HUDEP-2 (cell line): ENCODE data around the gene SH3RF1.

ENCODE experiments used
- DNase-seq, 76 experiments: peaks; one replicate each; lab custom pipeline; 2025; ENCODE audit not compliant: unreplicated experiment in 76 of 76; lab: John Stamatoyannopoulos, UW

The SH3RF1 gene

DNA sequence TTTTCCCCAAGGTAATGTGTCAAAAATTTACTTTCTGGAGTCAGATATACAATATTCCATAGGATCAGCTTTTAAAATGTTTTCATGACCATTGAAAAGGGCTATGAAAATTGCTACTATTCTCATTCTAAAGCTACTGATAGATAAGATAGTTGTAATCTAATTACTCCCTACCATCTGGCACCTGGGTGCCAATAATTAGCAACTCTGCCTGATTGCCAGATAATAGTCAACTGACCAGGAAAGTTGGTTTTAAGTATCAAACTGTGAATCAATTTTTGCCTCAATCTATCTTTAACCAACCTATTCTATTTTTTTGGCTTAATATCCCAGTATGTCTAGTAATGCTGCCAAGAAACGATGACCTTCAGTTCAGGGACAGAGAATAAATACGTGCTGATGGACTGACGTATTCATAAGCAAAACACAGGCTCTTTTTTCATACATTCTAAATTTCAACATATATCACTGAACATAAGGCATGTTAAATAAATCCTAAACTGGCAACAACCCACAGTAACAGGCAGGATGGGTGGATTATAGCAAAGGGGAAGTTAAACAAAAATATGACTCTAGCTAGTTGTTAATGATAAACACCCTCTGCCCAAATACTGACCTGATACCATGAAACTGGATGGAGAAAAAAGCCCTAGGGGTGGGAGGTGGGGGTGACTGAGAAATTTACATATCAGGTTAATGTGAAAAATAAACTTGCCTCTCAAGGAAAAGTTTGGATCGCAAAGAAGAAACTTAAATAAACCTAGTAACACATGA is 18.2 kb downstream of the SH3RF1 start:
- DNase-seq = no peak

DNA sequence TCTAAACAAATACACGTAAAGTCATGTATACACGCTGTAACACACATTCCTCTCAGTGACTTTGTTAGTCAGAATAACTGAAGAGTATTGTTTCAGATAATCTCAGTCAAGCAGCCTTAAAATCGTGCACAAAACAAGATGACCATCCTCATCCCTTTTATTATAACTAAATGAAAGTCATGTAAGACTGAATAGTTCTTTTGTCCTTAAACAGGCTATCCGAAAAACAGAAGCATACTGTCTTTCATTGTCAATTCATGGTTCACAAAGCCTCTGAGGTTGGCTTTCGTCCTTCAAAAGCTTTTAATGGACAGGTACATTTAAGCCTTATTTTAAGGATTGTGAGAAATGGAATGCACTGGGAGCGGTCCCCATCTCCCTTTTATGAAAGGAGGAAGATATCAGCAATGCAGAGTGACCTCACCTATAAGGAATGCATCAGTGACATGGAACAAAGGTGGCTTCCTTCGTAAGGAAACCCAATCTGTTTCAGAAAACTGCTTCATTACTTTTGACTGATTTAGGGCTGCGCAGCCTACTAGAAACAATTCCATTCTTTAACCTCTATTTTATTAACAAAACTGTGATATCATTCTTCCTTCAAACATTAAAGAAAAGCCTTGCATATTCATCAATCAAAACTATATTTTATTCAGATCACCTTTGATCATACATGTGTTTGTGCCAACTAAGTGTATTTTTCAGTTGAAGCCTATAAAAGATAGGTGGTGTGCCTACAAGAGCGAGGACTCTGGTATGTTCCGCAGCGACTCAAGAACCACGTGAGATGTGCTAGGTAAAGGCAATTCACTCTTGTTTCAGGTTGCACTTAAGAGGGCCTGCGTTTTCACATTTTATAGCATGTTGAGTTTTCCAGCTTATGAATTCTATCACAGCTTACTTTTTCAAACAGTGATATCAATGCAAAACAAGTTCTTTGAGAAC is 19.2 kb downstream of the SH3RF1 start:
- DNase-seq = no peak

DNA sequence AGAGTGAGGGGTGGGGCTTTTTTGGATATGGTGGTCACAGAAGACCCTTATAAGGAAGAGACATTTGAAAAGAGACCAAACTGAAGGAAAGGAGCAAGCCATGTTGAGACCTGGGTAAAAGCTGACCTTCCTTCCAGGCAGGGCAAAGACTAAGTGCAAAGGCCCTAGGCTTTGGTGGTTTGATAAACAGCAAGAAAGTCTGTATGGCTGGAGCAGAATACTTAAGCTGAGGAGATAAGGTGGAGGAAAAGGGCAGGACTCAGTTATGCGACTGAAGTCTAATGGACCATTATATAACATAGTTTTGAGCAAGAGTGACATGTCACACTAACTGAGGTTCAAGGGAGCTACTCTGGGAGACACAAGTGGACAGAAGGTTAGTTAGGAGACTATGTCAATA is 20.0 kb downstream of the SH3RF1 start:
- DNase-seq = no peak

DNA sequence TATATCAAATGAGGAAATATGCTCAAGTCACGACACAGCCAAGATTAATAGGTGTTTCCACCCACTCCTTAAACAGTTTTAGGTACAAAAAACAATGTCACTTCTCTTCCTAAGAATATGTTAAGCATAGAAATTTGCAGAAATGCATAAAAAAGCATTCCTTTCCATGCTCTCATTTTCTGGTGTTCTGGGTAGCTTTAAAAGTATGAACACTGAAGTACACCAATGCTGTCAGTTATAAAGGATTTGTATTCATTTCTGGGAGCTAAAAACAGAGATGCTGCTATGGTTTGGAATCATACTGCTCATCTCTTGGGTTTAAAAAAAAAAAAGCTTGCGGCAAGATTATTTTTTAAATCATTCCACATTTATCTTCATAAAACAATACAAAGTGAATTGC is 20.8 kb downstream of the SH3RF1 start:
- no peak for DNase-seq

DNA sequence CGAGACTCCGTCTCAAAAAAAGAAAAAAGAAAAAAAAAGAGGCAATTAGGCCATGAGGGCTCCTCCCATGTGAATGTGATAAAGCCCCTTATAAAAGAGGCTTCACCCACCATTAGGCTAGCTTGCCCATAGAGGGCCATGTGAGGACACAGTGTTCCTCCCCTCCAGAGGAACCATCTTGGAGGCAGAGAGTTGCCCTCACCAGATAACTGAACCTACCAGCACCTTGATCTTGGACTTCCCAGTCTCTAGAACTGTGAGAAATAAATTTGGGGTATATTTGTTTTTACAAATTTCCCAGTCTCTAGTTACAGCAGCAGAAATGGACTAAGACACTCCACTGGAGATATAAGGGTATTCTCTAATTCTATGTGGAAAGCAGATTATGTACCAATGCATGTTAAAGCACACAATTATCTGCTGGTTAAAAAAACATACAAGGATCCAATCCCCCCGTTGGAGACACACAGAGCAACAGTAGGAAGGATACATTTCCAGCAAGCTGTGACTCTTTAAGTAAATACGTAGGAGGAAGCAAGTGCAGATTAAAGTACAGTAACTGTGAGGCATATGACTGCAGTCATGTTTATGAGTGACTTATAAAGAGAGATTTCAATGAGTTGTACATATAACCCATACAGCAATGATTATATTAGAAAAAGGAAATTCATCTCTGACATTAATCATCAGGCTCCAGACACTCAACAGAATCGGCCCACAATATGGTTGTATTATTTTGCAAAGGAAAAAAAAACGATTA is 21.4 kb downstream of the SH3RF1 start:
- DNase-seq = no peak

DNA sequence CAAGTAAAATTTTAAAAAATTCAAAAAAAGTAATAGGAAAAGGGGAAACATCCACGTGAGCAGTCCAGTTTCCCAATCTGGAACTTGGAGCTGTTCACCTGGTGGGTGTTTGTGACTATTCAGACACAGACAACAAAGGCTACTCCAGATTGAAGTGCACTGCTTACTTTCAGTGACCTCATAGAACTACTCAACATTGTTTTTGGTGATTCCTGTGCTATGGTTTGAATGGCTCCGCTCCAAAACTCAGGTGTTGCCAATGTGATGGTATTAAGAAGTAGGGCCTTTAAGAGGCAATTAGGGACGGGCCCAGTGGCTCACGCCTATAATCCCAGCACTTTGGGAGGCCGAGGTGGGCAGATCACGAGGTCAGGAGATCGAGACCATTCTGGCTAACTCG is 22.1 kb downstream of the SH3RF1 start:
- DNase-seq = no peak

DNA sequence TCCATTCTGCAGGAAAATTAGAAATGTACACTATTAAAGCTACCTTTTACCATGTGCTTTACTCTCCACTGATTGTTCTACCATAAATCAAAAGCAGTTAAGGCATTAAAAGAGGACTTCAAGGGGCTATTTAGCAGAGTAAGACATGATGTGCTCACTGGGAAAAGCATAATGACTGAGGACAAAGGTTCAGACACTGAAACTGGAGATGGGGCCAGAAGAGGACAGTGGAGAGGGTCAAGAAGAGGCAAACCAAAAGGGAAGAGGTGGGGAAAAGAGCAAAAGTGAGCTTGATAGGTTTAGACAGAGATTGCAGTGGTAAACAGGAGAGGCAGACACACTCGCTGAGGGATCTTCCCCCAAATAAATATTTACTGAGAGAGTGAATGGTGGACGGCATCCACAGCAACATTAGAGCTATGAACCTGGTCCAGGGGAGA is 23.8 kb downstream of the SH3RF1 start:
- DNase-seq = no peak

DNA sequence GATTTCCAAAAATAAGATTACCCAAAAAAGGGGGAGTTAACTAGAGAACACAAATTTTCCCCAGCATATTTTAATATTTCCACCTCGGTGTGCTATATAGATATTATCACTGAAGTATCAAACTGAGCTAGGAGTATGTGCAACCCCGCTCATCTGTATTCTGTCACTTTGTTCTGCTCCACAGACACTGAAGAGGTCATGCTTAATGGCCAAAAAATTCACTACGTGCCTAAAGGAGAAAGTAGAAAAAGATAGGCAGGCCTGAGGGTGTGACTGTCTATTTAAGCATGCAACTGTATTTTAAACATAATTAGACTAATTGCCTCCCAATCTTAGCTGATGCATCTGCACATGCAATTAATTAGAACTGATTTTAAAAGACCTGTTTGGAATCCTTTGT is 24.5 kb downstream of the SH3RF1 start:
- DNase-seq = no peak

DNA sequence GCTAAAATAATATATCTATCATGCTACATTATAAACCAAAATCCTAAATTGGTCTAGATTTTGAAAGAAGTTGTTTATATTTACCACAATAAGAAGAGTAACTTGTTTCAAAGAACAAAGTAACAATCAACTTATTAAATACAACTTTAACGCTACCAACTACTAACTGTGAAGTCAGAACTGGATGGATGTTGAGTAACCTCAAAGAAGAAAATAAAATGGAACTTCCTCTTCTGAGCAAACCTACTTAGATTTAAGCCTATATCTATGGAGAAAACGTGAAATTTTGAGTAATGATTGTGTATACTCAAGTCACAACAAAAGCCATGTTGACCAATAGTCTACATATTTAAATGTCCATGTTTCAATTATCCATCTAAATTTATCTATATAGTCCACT is 25.7 kb downstream of the SH3RF1 start:
- DNase-seq = no peak

DNA sequence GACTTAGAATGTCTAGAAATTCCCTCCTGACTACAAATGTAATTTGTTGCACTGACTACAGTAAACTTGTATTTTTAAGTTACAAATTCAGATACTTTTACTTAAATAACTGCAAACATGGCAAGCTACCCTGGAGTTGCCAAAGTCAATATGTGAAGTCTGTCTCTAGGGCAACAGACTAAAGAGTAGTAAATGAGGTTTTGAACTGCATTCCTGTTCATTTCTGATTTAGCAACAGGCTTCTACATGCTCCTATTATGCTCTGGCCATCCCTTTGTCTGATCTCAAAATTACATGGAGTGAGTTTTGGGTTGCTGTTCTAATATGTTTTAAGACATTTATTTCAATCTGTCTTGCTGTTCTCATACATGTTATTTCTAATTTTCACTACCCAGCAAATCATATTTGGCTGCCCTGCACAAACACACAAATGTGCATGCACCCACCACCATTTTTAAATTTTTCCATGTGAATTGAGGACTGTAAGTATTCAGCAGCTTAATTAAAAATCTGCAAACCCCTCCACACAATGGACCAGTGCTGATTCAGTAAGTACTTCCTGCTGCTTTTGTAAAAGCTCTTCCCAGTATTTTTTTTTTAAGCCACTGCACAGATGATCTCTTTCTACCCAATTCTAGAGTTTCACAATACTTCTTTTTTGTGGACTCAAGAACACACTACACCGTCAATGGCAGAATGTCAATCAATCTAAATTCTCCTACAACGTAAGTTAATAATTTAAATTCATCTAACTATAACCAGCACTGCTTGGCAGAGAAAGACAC is 26.7 kb downstream of the SH3RF1 start:
- DNase-seq = no peak

DNA sequence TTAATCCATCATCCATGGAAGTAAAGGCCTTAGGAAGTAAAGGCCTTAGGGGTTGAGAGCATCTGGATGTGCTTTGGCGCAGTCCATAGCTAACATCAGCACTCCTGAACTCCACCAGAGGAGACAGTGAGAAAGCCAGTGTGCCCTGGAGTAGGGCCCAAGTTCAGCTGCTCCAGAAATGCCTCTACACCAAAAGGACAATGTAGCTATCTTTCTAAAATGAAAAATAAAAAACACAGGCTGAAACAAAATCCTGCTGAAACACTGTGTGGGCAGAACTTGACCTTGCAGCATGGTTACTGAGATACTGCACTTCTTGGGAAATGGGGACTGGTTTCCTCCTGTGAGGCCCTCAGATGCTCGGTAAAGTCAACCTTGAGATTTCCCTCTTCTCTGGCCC is 29.3 kb downstream of the SH3RF1 start:
- DNase-seq = no peak

DNA sequence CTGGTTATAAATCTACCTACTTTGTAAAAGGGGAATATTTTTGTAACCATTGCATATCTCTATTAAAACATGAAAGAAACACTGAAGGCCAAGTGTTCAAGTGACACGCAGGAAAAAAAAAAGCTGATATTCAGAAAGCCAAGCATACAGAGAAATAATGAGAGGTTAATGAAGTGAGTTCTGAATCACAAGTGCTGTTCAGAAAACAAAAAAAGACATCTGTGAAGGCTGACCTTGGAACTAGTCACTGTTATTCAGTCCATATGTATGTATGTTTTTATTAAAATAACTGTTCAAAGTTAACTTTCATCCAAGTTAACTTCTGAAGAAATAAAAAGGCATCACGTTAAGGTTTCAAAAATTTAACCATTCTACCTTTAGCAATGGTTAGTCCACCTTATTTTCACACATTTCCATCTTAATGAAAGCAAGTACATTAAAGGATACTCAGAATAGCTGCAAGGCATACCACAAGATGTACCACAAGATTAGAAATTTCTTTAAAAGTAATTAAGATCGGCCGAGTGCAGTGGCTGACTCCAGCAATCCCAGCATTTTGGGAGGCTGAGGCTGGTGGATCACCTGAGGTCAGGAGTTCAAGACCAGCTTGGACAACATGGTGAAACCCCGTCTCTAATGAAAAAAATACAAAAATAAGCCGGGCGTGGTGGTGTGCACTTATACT is 31.4 kb downstream of the SH3RF1 start:
- no peak for DNase-seq

DNA sequence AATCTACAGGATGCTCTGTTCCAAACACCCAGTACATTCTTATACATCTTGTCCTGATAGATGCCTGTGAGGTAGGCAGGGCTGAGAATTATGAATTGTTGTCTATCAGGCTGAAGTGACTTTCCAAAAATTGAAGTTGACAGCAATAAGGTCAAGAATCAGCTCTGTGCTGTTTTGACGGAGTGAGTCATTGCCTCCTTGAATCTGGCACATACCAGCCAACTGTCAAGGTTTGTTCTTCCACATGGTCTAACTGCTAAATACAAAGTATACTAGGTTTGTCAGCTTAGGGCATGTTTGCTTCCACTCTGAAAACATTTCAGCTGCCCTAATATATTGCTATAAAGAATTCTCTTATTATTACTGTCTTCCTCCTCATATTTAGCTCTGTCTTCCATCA is 32.3 kb downstream of the SH3RF1 start:
- DNase-seq = no peak

DNA sequence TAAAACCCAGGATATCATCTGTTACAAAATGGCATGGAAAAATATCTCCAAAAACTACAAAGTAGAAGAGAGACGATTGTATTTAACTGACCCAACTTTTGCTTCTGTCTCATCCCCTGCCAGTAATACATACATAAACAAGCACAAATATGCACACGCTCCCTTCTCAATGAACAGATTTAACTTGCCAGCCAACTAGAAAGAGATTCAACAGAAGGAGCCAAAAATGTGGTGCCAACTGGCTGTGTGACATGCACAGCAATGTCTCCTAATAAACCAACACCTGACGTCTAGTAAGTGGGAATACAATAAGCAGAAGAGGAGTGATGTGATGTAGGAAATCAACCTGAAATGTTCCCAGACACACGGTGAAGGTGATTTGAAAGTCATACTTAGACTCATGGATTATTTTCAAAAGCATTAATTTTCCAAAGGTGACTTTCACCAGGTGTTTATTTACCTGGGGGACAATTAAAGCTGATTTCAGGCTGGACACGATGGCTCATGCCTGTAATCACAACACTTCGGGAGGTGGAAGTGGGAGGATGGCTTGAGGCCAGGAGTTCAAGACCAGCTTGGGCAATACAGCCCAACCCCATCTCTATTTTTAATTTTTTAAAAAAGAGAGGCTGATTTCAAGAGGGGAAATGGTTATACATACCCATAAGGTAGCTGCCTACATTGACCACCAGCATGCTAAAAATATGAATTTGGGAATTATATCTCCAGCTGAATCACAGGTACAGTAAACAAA is 33.7 kb downstream of the SH3RF1 start:
- DNase-seq = no peak

DNA sequence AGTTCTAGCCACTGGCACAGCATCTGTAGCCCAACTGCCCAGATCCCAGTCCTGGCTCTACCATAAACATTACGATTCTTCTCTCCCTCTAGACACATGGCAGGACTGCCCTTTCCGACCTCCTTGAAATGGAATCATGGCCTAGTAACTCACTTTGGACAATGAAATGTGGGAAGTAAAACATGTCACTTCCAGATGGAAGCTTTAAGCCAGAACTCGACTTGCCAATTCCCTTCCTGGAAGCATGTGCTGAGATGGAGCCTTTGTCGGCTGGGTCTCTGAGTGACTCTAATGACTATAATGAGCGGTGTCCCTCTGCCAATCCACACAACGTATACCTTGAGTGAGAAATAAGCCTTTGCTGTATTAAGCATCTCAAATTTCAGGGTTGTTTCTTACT is 34.7 kb downstream of the SH3RF1 start:
- no peak for DNase-seq

DNA sequence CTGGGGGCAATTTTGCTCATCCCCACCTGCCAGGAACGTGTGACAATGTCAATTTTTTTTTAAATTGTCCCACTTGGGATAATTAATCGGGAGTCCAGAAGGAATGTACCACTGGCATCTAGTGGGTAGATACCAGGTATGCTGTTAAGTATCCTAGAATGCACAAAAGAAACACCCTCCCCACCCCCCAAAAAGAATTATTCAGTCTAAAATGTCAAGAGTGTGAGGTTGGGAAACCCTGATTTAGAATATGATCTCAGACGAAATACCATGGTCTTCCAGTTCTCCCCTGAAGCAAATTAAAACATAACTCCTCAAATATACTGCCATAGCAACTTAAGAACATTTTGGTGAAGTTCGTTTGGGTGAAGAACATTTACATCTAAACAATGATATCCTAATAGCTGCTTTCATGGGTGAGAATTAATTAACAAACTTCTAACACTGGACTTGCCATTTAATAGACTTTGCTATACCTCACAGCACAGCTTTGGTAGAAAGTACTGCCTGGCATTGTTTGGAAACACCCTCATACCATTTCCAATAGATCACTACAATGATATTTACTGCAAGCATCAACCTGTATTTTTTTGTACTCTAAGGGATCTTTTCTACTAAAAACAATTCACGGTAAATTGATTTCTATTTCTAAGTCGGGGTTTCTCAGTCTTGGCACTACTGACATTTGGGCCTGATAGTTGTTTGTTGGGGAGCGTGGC is 36.5 kb downstream of the SH3RF1 start:
- no peak for DNase-seq

DNA sequence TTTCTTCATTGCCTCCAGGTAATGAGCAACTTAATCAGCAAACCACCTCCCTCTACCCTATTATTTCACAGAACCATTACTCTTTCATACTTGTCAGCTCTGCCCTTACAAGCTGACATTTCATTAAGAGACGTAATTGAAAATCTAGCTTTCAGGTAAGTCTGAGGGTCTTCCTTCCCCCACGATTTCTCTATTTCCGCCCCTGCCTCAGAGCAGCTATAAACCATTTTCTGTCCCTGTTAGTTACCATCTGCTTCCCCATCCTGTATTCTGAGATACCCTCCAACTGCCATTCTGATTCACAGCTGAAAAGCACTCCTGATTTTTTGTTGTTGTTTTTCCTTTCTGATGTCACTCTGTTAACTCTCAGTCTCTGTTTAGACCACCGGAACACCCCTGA is 37.1 kb downstream of the SH3RF1 start:
- no peak for DNase-seq

DNA sequence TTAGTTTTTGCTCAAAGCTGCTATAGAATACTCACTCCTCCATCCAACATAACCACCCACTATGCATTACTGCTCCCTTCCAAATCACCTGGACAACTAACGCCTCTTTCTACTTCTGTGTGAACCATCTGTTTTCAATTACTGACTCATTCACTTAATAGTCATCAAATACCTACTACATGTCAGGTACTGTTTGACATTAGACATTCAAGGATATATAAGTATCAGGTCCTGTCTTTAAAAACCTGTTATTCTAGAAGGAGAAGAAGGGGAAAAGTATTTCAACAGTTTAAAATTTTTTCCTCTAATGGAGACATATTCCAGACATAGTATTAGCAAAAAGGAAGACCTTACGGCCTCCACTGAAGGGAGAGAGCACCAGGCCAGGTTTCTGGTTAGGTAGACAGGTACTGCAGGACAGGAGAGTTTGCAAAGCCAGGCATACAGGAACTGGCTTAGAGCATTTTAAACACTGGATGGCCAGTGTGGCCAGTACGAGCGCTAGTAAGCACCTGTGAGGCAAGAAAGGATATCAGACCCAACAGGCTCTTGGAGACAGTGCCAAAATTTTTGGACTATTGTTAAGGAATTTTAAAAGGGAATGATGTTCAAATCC is 39.0 kb downstream of the SH3RF1 start:
- DNase-seq = no peak
